Measurements from ENCODE around the gene PSMD14. TPM values are rescaled to one million over a fixed set of nuclear protein-coding genes. Genes with fewer than 3 reads are reported as not detected.
"Not testable (repeated sequence)": the region's sequence is repeated elsewhere in the genome, so short reads cannot be mapped to it uniquely, and the experiment has no call there.

The PSMD14 gene
- total RNA-seq, 1 donor from 2014 or later = 52.6 TPM

DNA sequence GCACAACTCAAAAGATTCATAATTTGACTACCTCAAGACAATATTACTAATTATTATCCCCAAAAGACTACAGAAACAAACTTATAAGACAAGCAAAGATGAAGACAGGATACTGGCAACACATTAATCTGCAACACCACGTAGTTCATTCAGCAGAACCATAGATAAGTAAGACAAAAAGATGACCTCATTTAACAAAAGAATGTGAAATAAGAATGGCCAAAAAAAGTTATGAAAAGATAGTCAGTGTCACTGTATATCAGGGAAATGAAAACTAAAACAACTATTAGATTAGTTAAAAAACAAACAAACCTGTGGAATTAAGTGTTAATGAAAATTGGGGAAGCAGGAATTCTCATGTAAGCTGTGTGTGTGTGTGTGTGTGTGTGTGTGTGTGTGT lies 19.4 kb downstream of the PSMD14 start:
- Mint-ChIP-seq H3K9me3 (ENCODE audit: unreplicated experiment) (no peaks in the 10 kb centered on the region), H3K27me3 (ENCODE audit: unreplicated experiment) (peaks cover 2% of the 10 kb centered on the region), H3K4me1 (ENCODE audit: unreplicated experiment) (no peaks in the 10 kb centered on the region), H3K27ac (ENCODE audit: unreplicated experiment) (no peak overlapping the region), H3K4me3 (ENCODE audit: unreplicated experiment) (no peak overlapping the region), H3K36me3 (ENCODE audit: low read depth, unreplicated experiment) (peaks cover 4% of the 10 kb centered on the region)
- DNase-seq (ENCODE audit: low spot score) = no peak
- no peak for TF ChIP-seq CTCF (IDR thresholded peaks at IDR 0.05; ENCODE audit: unreplicated experiment)

DNA sequence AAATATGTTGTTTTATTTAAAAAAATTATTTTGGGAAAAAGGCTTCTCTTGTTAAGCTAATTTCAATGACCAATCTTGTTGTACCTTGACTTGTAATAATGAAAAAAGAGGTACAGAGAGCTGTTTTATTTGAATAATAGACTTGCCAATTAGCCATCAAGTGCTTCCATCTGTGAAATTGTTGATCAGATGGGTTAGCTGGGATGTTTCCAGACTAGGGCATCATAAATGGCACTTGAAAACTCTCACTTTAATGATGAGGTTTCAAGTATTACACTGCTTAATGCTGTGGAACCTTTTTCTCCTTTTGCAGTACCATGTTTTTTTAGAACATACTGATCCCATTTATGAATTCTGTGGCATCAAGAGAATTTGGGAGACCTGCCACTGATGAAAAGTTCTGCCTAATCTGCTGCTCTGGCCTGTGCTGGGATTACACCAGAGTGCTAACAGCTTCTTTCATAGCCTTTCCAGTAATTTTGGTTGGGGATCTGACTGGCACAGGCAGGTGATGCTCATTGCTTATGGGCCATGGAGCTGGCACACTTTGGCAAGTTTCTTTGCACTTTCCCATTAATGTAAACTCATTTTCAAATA lies 24.2 kb downstream of the PSMD14 start:
- Mint-ChIP-seq H3K36me3 (ENCODE audit: low read depth, unreplicated experiment) (peaks cover 7% of the 10 kb centered on the region), H3K9me3 (ENCODE audit: unreplicated experiment) (no peaks in the 10 kb centered on the region), H3K4me3 (ENCODE audit: unreplicated experiment) (no peak overlapping the region), H3K27me3 (ENCODE audit: unreplicated experiment) (no peaks in the 10 kb centered on the region), H3K4me1 (ENCODE audit: unreplicated experiment) (no peaks in the 10 kb centered on the region), H3K27ac (ENCODE audit: unreplicated experiment) (no peak overlapping the region)
- no peak for TF ChIP-seq CTCF (IDR thresholded peaks at IDR 0.05; ENCODE audit: unreplicated experiment)
- DNase-seq (ENCODE audit: low spot score) = no peak

DNA sequence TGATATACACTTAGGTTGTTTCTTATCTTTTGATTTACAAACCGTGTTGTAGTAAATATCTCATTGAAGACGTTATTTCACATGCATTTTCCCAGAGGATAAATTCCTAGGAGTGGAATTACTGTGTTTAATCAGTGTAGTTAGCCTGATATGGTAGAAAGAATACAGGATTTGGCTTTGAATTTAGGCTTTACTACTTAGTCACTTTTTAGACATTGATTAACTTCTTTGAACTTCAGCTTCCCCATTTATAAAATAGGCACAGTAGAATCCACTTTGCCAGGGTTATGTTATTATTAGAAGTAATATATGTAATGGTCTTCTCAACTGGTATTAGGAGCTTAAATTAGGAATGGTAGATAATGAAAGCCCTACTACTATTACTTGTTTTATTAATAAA lies 27.4 kb downstream of the PSMD14 start:
- Mint-ChIP-seq H3K4me3 (ENCODE audit: unreplicated experiment) (no peak overlapping the region), H3K27ac (ENCODE audit: unreplicated experiment) (no peak overlapping the region), H3K27me3 (ENCODE audit: unreplicated experiment) (no peaks in the 10 kb centered on the region), H3K4me1 (ENCODE audit: unreplicated experiment) (no peaks in the 10 kb centered on the region), H3K36me3 (ENCODE audit: low read depth, unreplicated experiment) (peaks cover 10% of the 10 kb centered on the region), H3K9me3 (ENCODE audit: unreplicated experiment) (no peaks in the 10 kb centered on the region)
- TF ChIP-seq CTCF (IDR thresholded peaks at IDR 0.05; ENCODE audit: unreplicated experiment) = no peak
- no peak for DNase-seq (ENCODE audit: low spot score)

GRCh38 chr2:161337247-161337646 lies 29.0 kb downstream of the PSMD14 start:
- no peak for TF ChIP-seq CTCF (IDR thresholded peaks at IDR 0.05; ENCODE audit: unreplicated experiment)
- Mint-ChIP-seq H3K27me3 (ENCODE audit: unreplicated experiment) (no peaks in the 10 kb centered on the region), H3K4me3 (ENCODE audit: unreplicated experiment) (no peak overlapping the region), H3K4me1 (ENCODE audit: unreplicated experiment) (no peaks in the 10 kb centered on the region), H3K36me3 (ENCODE audit: low read depth, unreplicated experiment) (peaks cover 10% of the 10 kb centered on the region), H3K27ac (ENCODE audit: unreplicated experiment) (no peak overlapping the region), H3K9me3 (ENCODE audit: unreplicated experiment) (no peaks in the 10 kb centered on the region)
- DNase-seq (ENCODE audit: low spot score) = no peak

- H3K9me3 Mint-ChIP-seq (ENCODE audit: unreplicated experiment); H3K36me3 Mint-ChIP-seq (ENCODE audit: low read depth, unreplicated experiment); H3K27ac Mint-ChIP-seq (ENCODE audit: unreplicated experiment); H3K4me3 Mint-ChIP-seq (ENCODE audit: unreplicated experiment); H3K4me1 Mint-ChIP-seq (ENCODE audit: unreplicated experiment); H3K27me3 Mint-ChIP-seq (ENCODE audit: unreplicated experiment); DNase-seq (ENCODE audit: low spot score): not testable (repeated sequence)
Observed at GRCh38 chr2:161339532-161339931, 31.3 kb downstream of the PSMD14 start.

DNA sequence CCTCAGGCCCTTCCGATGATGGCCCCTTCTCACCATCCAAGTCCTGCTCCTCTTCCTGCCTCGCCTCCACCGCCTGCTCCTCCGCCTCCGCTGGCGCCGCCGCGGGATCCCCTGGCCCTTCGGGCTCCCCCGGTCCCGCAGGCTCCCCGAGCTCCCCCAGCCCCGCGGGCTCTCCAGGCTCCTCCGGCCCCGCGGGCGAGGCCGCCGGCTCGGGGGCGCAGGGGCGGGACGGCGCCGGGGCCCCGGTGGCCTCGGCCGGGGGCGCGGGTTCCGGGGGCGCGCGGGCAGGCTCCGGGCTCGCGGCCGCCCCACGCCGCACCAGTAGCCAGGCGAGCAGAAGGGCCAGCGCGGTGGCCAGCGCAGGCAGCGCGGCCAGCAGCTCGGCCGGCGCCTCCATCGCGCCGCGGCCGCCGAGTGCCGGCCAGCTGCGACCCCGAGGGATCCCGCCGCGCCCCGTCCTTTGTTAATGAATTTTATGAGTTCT lies 32.7 kb downstream of the PSMD14 start:
- H3K36me3 Mint-ChIP-seq (ENCODE audit: low read depth, unreplicated experiment); H3K27ac Mint-ChIP-seq (ENCODE audit: unreplicated experiment); H3K4me3 Mint-ChIP-seq (ENCODE audit: unreplicated experiment); DNase-seq (ENCODE audit: low spot score); H3K9me3 Mint-ChIP-seq (ENCODE audit: unreplicated experiment); H3K27me3 Mint-ChIP-seq (ENCODE audit: unreplicated experiment); H3K4me1 Mint-ChIP-seq (ENCODE audit: unreplicated experiment): not testable (repeated sequence)
